ENCODE results near the gene SLIT3. TPM values are rescaled to one million over a fixed set of nuclear protein-coding genes. Genes with fewer than 3 reads are reported as not detected.

Gene SLIT3
- total and polyA plus RNA-seq, 2 donors (not counting 3 experiments of a cell fraction or from before 2014, with no cell fraction given) = 0.90 to 1.0 TPM

DNA sequence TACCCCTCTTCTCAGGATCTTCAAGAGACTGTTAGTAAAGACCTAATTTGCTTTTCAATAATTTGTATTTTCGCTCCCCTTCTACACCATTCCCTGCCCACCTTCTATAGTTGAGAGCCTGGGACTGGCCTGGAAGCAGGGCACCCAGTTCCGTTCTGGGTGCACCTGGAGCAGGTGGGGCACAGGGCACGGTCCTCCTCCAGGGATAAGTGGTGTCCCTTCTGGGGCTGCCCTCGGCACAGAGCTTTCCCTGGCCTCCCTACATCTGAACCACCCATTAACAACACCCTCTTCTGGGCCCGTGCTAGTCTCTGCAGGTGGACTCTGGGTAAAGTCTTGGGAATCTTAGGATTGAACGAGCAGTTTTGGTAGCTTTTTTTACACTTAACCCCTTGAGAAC is 628.9 kb downstream of the SLIT3 start:
- Histone ChIP-seq H3K27me3 (ENCODE audit: control insufficient read depth in 2 of 2, insufficient read depth in 2 of 2, low read length in 2 of 2) (no peaks in the 10 kb centered on the region), H3K4me3 (replicated peaks in 1 of 3; ENCODE audit: insufficient read depth in 1 of 3, low read depth in 1 of 3, low read length in 3 of 3) (no peak overlapping the region), H3K4me2 (ENCODE audit: insufficient read depth, low read length) (no peak overlapping the region), H3K79me2 (ENCODE audit: control insufficient read depth, insufficient read depth, low read length) (no peaks in the 10 kb centered on the region), H3K9ac (replicated peaks; ENCODE audit: extremely low read depth, insufficient read depth, low read length) (no peak overlapping the region), H3K36me3 (ENCODE audit: control insufficient read depth in 2 of 2, extremely low read depth in 1 of 2, insufficient read depth in 2 of 2, low read length in 2 of 2) (no peaks in the 10 kb centered on the region), H3K9me3 (replicated peaks; ENCODE audit: control insufficient read depth, insufficient read depth, low read length) (no peaks in the 10 kb centered on the region), H3K27ac (ENCODE audit: insufficient read depth, low read depth, low read length) (no peak overlapping the region), H2AFZ (ENCODE audit: low read depth, low read length) (no peak overlapping the region), H3K4me1 (ENCODE audit: control insufficient read depth, extremely low read depth, insufficient read depth, low read length) (no peaks in the 10 kb centered on the region), H3K9me1 (replicated peaks; ENCODE audit: control insufficient read depth, extremely low read depth, insufficient read depth, low read length) (no peaks in the 10 kb centered on the region), H4K20me1 (replicated peaks; ENCODE audit: control insufficient read depth, extremely low read depth, insufficient read depth, low read length) (no peaks in the 10 kb centered on the region)
- dilution Hi-C loops (cut with MboI; ENCODE audit: extremely low pct_ligation_motif_present, low sequenced_read_pairs) (no loop called here), intact Hi-C loops (cut with micrococcal nuclease) (no loop called here)
- BruUV-seq (replicated peaks) = no TSS peak
- ChIA-PET CTCF (no interaction called here), POLR2A (no interaction called here)
- DNase-seq (ENCODE audit: low read depth, low spot score) = no peak
- FAIRE-seq = no peak
- no peak for TF ChIP-seq GATA2 (IDR thresholded peaks at IDR 0.05; ENCODE audit: insufficient read depth, insufficient read length, low read depth, low read length)
- TF ChIP-seq, protein P1, sequence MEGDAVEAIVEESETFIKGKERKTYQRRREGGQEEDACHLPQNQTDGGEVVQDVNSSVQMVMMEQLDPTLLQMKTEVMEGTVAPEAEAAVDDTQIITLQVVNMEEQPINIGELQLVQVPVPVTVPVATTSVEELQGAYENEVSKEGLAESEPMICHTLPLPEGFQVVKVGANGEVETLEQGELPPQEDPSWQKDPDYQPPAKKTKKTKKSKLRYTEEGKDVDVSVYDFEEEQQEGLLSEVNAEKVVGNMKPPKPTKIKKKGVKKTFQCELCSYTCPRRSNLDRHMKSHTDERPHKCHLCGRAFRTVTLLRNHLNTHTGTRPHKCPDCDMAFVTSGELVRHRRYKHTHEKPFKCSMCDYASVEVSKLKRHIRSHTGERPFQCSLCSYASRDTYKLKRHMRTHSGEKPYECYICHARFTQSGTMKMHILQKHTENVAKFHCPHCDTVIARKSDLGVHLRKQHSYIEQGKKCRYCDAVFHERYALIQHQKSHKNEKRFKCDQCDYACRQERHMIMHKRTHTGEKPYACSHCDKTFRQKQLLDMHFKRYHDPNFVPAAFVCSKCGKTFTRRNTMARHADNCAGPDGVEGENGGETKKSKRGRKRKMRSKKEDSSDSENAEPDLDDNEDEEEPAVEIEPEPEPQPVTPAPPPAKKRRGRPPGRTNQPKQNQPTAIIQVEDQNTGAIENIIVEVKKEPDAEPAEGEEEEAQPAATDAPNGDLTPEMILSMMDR (IDR thresholded peaks at IDR 0.05; ENCODE audit: extremely low read depth in 1 of 2, insufficient read depth in 1 of 2, low read depth in 1 of 2, low read length in 2 of 2) = no peak
- TF ChIP-seq POLR2AphosphoS5 (IDR thresholded peaks at IDR 0.05; ENCODE audit: insufficient read depth, low read depth, low read length) = no peak
- no peak for TF ChIP-seq JUN (IDR thresholded peaks at IDR 0.05; ENCODE audit: borderline replicate concordance, insufficient read depth, insufficient read length, low read depth)
- TF ChIP-seq FOS (IDR thresholded peaks at IDR 0.05; ENCODE audit: borderline replicate concordance, insufficient read depth, low read length) = no peak
- no peak for TF ChIP-seq POLR2A (IDR thresholded peaks at IDR 0.05; ENCODE audit: low read depth, low read length)
- TF ChIP-seq MYC (IDR thresholded peaks at IDR 0.05; ENCODE audit: low read depth, low read length) = no peak
- TF ChIP-seq, protein P2, sequence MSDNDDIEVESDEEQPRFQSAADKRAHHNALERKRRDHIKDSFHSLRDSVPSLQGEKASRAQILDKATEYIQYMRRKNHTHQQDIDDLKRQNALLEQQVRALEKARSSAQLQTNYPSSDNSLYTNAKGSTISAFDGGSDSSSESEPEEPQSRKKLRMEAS (IDR thresholded peaks at IDR 0.05; ENCODE audit: insufficient read depth, insufficient read length) = no peak
- TF ChIP-seq EZH2 (IDR thresholded peaks at IDR 0.05; ENCODE audit: borderline replicate concordance, low read depth, low read length, severe bottlenecking) = no peak
